Bronchial epithelial cell (primary cell): ENCODE results near the gene GPR176. TPM values are rescaled to one million over a fixed set of nuclear protein-coding genes. Genes with fewer than 3 reads are reported as not detected.

ENCODE experiments used
- DNase-seq: peaks from one replicate; pipeline ENCODE4 v3.0.0-alpha.2; 2010; ENCODE audit warnings: low read depth
- FAIRE-seq: peaks from 2 replicates; lab custom pipeline; 2011; peaks lifted over from hg19 to GRCh38; lab: Jason Lieb, UNC
- H3K27me3 ChIP-seq: 2 replicates; pipeline ENCODE4 v1.5.1; 2011; ENCODE audit warnings: low read length; ENCODE audit not compliant: control insufficient read depth, insufficient read depth
- H3K36me3 ChIP-seq: 2 replicates; pipeline ENCODE4 v1.5.1; 2011; ENCODE audit warnings: low read length; ENCODE audit not compliant: control insufficient read depth, insufficient read depth
- H3K4me3 ChIP-seq: 2 replicates; pipeline ENCODE4 v1.5.1; 2011; ENCODE audit warnings: mild to moderate bottlenecking, low read depth, low read length, control low read depth
- total RNA-seq: library from RNA; depleted of rRNA; stranded (reverse); fragments of >200 nt; gene quantifications from 2 replicates; pipeline ENCODE4 v1.2.1, GENCODE V29; 2014
- TF ChIP-seq, protein P1 (sequence below): IDR thresholded peaks from 2 replicates; pipeline ENCODE4 v1.5.1; 2011; ENCODE audit warnings: mild to moderate bottlenecking, moderate library complexity, low read length, control low read depth, inconsistent platforms; ENCODE audit not compliant: insufficient read depth, severe bottlenecking

The GPR176 gene
- total RNA-seq, 1 donor from 2014 or later, result 3.4 TPM

DNA sequence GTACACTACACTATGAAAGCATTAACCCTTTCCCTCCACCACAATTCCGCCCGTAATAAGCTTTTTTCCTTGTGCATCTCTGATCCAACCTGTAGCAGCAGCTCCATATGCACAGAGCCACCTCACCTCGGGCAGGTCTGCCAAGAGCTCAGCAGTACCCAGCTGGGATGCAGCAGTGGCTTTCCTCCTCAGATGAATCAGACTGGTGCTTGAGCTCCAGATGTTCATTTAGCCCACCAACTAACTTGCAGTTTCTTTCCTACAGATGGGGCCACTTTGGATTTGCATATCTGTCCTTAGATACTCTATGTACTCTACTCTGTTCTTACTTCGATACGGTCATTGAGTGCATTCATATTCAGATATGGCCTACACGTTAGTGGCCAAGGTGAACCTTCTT, 122.7 kb downstream of the GPR176 start:
- TF ChIP-seq, protein P1, sequence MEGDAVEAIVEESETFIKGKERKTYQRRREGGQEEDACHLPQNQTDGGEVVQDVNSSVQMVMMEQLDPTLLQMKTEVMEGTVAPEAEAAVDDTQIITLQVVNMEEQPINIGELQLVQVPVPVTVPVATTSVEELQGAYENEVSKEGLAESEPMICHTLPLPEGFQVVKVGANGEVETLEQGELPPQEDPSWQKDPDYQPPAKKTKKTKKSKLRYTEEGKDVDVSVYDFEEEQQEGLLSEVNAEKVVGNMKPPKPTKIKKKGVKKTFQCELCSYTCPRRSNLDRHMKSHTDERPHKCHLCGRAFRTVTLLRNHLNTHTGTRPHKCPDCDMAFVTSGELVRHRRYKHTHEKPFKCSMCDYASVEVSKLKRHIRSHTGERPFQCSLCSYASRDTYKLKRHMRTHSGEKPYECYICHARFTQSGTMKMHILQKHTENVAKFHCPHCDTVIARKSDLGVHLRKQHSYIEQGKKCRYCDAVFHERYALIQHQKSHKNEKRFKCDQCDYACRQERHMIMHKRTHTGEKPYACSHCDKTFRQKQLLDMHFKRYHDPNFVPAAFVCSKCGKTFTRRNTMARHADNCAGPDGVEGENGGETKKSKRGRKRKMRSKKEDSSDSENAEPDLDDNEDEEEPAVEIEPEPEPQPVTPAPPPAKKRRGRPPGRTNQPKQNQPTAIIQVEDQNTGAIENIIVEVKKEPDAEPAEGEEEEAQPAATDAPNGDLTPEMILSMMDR, result no peak
- no peak overlapping the region for H3K4me3 ChIP-seq
- H3K36me3 ChIP-seq, result no peaks in the 10 kb centered on the region
- FAIRE-seq (no peak), DNase-seq (no peak)
- no peaks in the 10 kb centered on the region for H3K27me3 ChIP-seq

DNA sequence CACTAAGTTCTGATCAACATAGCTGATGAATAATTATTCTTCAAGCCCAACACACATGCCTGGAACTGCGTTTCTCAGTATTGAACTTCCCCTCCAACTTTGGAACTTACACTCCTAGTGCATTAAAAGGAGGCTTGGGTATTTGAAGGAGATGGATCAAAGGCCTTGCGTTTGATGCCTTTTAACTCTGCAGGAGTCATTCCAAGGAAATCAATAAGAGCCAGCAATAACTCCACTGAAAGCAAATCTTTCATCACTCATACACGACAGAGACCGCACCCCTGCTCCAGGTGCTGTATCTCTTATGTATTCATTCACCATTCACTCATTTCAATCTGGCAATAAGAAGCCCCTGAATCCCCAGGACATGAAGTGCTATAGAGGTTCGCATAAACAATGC, 123.5 kb downstream of the GPR176 start:
- Histone ChIP-seq H3K4me3 (no peak overlapping the region), H3K27me3 (no peaks in the 10 kb centered on the region), H3K36me3 (no peaks in the 10 kb centered on the region)
- no peak for FAIRE-seq
- DNase-seq, result no peak
- TF ChIP-seq, protein P1, result no peak

DNA sequence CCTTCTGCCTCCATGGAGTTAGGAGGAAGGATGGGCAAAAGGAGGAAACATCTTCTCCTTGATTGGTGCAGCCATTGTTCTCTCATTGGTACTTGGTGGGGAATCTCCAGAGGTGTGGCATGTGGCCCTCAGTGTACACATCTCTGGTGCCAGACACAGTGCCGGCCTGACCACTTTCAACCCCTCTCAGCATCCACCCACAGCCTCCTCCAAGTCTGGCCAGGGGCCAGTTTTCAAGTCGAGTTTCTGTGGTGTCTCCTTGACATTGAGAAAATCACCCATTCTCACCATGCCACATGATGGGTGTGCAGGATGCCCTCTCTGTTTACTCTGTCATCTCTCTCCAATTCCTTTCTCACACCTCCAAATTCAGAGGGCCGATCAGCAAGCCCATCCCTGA, 124.6 kb downstream of the GPR176 start:
- H3K27me3 ChIP-seq, result no peaks in the 10 kb centered on the region
- no peak for FAIRE-seq
- H3K4me3 ChIP-seq, result no peak overlapping the region
- no peaks in the 10 kb centered on the region for H3K36me3 ChIP-seq
- TF ChIP-seq, protein P1, result no peak
- DNase-seq, result no peak

DNA sequence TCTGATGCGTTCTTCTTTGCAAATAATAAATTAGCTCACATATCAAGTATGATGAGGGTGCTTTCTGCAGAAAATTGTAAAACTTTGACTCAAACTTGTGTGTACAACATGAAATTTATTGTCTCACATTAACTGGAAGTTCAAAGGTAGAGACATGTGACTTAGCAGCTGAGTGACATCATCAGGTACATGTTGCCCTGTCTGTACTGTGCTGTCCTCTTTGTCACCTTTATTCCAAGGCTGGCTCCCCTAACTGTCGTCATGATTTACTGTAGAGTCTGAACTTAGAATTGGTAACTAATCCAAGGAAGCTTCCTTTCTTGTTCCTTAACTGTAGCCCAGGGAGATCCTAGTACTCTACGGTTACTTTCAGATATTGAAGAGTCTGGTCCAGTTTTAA, 125.1 kb downstream of the GPR176 start:
- Histone ChIP-seq H3K36me3 (no peaks in the 10 kb centered on the region), H3K27me3 (no peaks in the 10 kb centered on the region), H3K4me3 (no peak overlapping the region)
- FAIRE-seq, result no peak
- DNase-seq, result no peak
- TF ChIP-seq, protein P1, result no peak

DNA sequence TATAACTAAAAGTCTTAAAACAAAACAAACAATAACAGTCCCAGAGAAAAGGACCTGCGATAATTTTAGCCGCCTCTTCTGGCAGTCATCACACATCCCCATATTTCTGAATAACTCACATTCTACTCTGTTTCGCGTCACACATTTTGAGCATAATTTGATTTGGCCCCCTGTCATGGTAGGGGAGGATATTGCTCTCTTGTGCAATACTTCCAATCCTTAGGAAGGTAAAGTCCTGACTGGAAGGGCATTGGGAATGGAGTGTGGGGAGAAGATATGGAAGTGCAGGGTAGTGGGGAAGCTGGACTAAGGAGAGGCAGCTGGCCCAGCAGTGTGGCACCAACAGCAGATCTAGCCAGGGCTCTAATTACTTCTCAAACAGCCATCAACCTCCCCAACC, 126.1 kb downstream of the GPR176 start:
- DNase-seq (no peak), FAIRE-seq (no peak)
- Histone ChIP-seq H3K4me3 (no peak overlapping the region), H3K27me3 (no peaks in the 10 kb centered on the region), H3K36me3 (no peaks in the 10 kb centered on the region)
- TF ChIP-seq, protein P1, result no peak

DNA sequence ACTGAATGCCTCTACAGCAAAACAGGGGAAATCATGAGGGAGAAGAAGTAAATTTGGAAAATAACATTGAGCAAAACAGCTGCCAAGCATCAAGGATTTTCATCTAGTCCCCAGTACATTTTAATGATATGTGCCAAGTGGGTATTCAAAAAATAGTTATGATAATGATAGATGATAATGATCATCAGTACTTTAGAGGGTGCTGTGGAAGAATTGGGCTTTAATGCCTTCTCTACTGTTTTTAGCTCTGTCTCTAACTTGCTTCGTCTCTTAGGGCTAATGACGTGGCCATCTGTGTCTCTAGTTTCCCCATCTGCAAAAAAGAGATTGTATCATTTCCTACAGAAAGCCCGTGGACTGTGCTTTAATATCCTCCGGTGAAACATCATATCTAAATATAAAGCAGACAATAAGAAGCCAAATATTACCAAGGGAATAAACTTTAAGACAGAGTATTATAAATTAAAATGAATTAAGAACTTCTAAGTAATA, 127.2 kb downstream of the GPR176 start:
- TF ChIP-seq, protein P1, result no peak
- FAIRE-seq (no peak), DNase-seq (no peak)
- Histone ChIP-seq H3K36me3 (no peaks in the 10 kb centered on the region), H3K4me3 (no peak overlapping the region), H3K27me3 (no peaks in the 10 kb centered on the region)
